ENCODE results near the gene DGKI. TPM values are rescaled to one million over a fixed set of nuclear protein-coding genes. Genes with fewer than 3 reads are reported as not detected.

DGKI gene
- total RNA-seq, 3 donors from 2014 or later (not counting 1 experiment from before 2014, with no cell fraction given) = 0.53 TPM; not detected in 2

DNA sequence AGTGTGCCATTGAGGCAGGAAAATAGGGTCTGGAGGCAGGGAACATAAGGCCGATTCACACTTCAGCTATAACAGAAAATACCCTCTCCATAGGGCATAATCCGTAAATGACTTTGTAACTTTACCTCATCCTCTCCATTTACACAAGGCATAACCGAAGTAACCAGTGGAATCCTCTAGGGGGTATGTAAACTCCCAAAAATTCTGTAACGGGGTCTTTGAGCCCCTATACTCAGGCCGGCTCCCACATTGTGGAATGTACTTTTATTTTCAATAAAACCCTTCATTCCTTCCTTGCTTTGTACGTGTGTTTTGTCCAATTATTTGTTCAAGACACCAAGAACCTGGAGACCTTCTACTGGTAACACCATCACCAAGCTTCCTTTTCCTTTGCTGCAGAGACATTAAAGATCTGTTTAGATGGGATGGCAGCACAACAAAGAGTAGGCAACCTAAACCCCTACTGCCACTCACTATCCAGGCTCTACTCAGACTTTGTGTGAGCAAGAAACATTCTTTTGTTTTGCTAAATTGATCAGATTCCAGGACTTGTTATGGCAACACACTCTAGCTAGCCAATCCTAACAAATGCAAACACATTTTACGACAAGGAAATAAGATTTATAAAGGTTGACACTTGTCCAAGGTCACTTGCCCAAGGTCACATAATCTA, 99.3 kb downstream of the DGKI start:
- H3K4me1 Mint-ChIP-seq = no peaks in the 10 kb centered on the region
- H3K27me3 Mint-ChIP-seq (ENCODE audit: low read depth in 2 of 2) = no peaks in the 10 kb centered on the region
- intact Hi-C loops (cut with micrococcal nuclease) = no loop called here
- Histone ChIP-seq H3K27me3 (ENCODE audit: control insufficient read depth, insufficient read depth, low read length) (no peaks in the 10 kb centered on the region), H3K9me3 (ENCODE audit: control insufficient read depth, insufficient read depth, low read length) (no peaks in the 10 kb centered on the region), H3K36me3 (ENCODE audit: control insufficient read depth, insufficient read depth, low read length) (no peaks in the 10 kb centered on the region), H3K4me3 (ENCODE audit: low read length) (no peak overlapping the region), H3K4me1 (ENCODE audit: control insufficient read depth, insufficient read depth, low read length) (no peaks in the 10 kb centered on the region), H3K27ac (ENCODE audit: low read length) (no peak overlapping the region)
- H3K27ac Mint-ChIP-seq = no peak overlapping the region
- ATAC-seq = no peak
- 90% methylated on average over 6 of the region's 7 CpGs for WGBS (ENCODE audit: insufficient coverage)
- H3K4me3 Mint-ChIP-seq = no peak overlapping the region
- DNase-seq = no peak
- H3K9me3 Mint-ChIP-seq = peaks cover 0 to 4% of the 10 kb centered on the region in 2 donors
- no peak for TF ChIP-seq CTCF (IDR thresholded peaks at IDR 0.05)
- H3K36me3 Mint-ChIP-seq = no peaks in the 10 kb centered on the region

GRCh38 chr7:137743021-137743420, 103.8 kb downstream of the DGKI start:
- DNase-seq = no peak
- H3K9me3 ChIP-seq (ENCODE audit: control insufficient read depth, insufficient read depth, low read length) = no peaks in the 10 kb centered on the region
- Mint-ChIP-seq H3K9me3 (peaks cover 0 to 4% of the 10 kb centered on the region in 2 donors), H3K4me1 (no peaks in the 10 kb centered on the region), H3K36me3 (no peaks in the 10 kb centered on the region), H3K4me3 (no peak overlapping the region), H3K27ac (no peak overlapping the region), H3K27me3 (ENCODE audit: low read depth in 2 of 2) (no peaks in the 10 kb centered on the region)
- H3K27me3 ChIP-seq (ENCODE audit: control insufficient read depth, insufficient read depth, low read length) = no peaks in the 10 kb centered on the region
- no peak overlapping the region for H3K27ac ChIP-seq (ENCODE audit: low read length)
- WGBS (ENCODE audit: insufficient coverage) = 94% methylated on average over 2 of the region's 2 CpGs
- no peak overlapping the region for H3K4me3 ChIP-seq (ENCODE audit: low read length)
- H3K4me1 ChIP-seq (ENCODE audit: control insufficient read depth, insufficient read depth, low read length) = no peaks in the 10 kb centered on the region
- ATAC-seq = no peak
- no peaks in the 10 kb centered on the region for H3K36me3 ChIP-seq (ENCODE audit: control insufficient read depth, insufficient read depth, low read length)
- no peak for TF ChIP-seq CTCF (IDR thresholded peaks at IDR 0.05)
- intact Hi-C loops (cut with micrococcal nuclease) = no loop called here

- WGBS (ENCODE audit: insufficient coverage) = 66% methylated on average over 3 of the region's 3 CpGs
- no peaks in the 10 kb centered on the region for H3K27me3 ChIP-seq (ENCODE audit: control insufficient read depth, insufficient read depth, low read length)
- DNase-seq (no peak), ATAC-seq (no peak)
- peaks cover 0 to 4% of the 10 kb centered on the region in 2 donors for H3K9me3 Mint-ChIP-seq
- no peaks in the 10 kb centered on the region for H3K4me1 ChIP-seq (ENCODE audit: control insufficient read depth, insufficient read depth, low read length)
- H3K36me3 Mint-ChIP-seq = no peaks in the 10 kb centered on the region
- no peak for TF ChIP-seq CTCF (IDR thresholded peaks at IDR 0.05)
- no peaks in the 10 kb centered on the region for H3K4me1 Mint-ChIP-seq
- intact Hi-C loops (cut with micrococcal nuclease) = no loop called here
- no peaks in the 10 kb centered on the region for H3K27me3 Mint-ChIP-seq (ENCODE audit: low read depth in 2 of 2)
- H3K27ac Mint-ChIP-seq = no peak overlapping the region
- no peak overlapping the region for H3K27ac ChIP-seq (ENCODE audit: low read length)
- H3K36me3 ChIP-seq (ENCODE audit: control insufficient read depth, insufficient read depth, low read length) = no peaks in the 10 kb centered on the region
- no peak overlapping the region for H3K4me3 ChIP-seq (ENCODE audit: low read length)
- no peak overlapping the region for H3K4me3 Mint-ChIP-seq
- no peaks in the 10 kb centered on the region for H3K9me3 ChIP-seq (ENCODE audit: control insufficient read depth, insufficient read depth, low read length)
Observed at GRCh38 chr7:137742051-137742450, 104.7 kb downstream of the DGKI start.

DNA sequence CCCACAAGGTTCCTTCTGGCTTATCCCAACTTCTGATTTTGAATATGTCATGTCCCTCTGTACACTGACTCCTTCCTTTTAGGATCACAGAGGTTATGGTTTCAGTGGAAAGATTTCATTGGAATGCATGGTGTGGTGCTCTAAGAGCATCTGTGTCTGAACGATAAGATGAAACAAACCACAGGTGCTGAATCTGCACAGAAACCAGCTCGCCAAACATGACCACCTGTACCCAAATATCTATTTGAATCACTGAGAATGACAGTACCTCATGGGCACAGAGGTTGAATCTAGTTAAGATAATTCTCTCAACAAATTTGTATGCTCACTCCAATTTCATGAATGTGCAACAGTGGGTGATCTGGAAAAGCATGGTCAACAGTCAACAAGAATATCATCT, 105.3 kb downstream of the DGKI start:
- Histone ChIP-seq H3K36me3 (ENCODE audit: control insufficient read depth, insufficient read depth, low read length) (no peaks in the 10 kb centered on the region), H3K27me3 (ENCODE audit: control insufficient read depth, insufficient read depth, low read length) (no peaks in the 10 kb centered on the region), H3K27ac (ENCODE audit: low read length) (no peak overlapping the region), H3K9me3 (ENCODE audit: control insufficient read depth, insufficient read depth, low read length) (no peaks in the 10 kb centered on the region), H3K4me3 (ENCODE audit: low read length) (no peak overlapping the region), H3K4me1 (ENCODE audit: control insufficient read depth, insufficient read depth, low read length) (no peaks in the 10 kb centered on the region)
- ATAC-seq (no peak), DNase-seq (no peak)
- 88% methylated on average over 2 of the region's 2 CpGs for WGBS (ENCODE audit: insufficient coverage)
- Mint-ChIP-seq H3K9me3 (peaks cover 0 to 4% of the 10 kb centered on the region in 2 donors), H3K36me3 (no peaks in the 10 kb centered on the region), H3K27ac (no peak overlapping the region), H3K27me3 (ENCODE audit: low read depth in 2 of 2) (no peaks in the 10 kb centered on the region), H3K4me3 (no peak overlapping the region), H3K4me1 (no peaks in the 10 kb centered on the region)
- TF ChIP-seq CTCF (IDR thresholded peaks at IDR 0.05) = no peak
- intact Hi-C loops (cut with micrococcal nuclease) = no loop called here

Data from natural killer cell (primary cell).